ENCODE data around the gene MRPL28. TPM values are rescaled to one million over a fixed set of nuclear protein-coding genes. Genes with fewer than 3 reads are reported as not detected.
"Not testable (repeated sequence)": the region's sequence is repeated elsewhere in the genome, so short reads cannot be mapped to it uniquely, and the experiment has no call there.

Gene MRPL28
- 10 to 100 TPM; 77.9 to 97.7 TPM for total RNA-seq

GRCh38 chr16:370443-370842 lies at the start of gene MRPL28:
Gene MRPL28, minus strand, starts transcription at chr16:370538. Its CDS starts 320 bp downstream, at chr16:370218.
- Mint-ChIP-seq H3K27ac (peak within 1 kb of the TSS; percentile 94 to 96), H3K36me3 (no peaks in the 10 kb centered on the region)
- ATAC-seq, result peak; percentile 99 to 100

GRCh38 chr16:415170-415498 lies 44.8 kb upstream of the MRPL28 start:
- DNase-seq (ENCODE audit: low spot score in 2 of 2); H3K27ac Mint-ChIP-seq; ATAC-seq; H3K36me3 Mint-ChIP-seq; H3K9me3 Mint-ChIP-seq: not testable (repeated sequence)

More at GRCh38 chr16:370443-370842, at the start of gene MRPL28:
- peak; percentile 90 to 94 for DNase-seq (ENCODE audit: low spot score in 2 of 2)
- no peaks in the 10 kb centered on the region for H3K9me3 Mint-ChIP-seq

GRCh38 chr16:414395-415169 lies 44.2 kb upstream of the MRPL28 start:
- DNase-seq (ENCODE audit: low spot score in 2 of 2) (no peak), ATAC-seq (no peak)
- H3K27ac Mint-ChIP-seq, result no peak overlapping the region
- no peaks in the 10 kb centered on the region for H3K36me3 Mint-ChIP-seq
- H3K9me3 Mint-ChIP-seq, result no peaks in the 10 kb centered on the region

GRCh38 chr16:411576-412265 lies 41.4 kb upstream of the MRPL28 start:
- Mint-ChIP-seq H3K27ac (no peak overlapping the region), H3K9me3 (no peaks in the 10 kb centered on the region), H3K36me3 (no peaks in the 10 kb centered on the region)
- DNase-seq (ENCODE audit: low spot score in 2 of 2) (no peak), ATAC-seq (no peak)

- ATAC-seq, result no peak
- no peak for DNase-seq (ENCODE audit: low spot score in 2 of 2)
- no peaks in the 10 kb centered on the region for H3K9me3 Mint-ChIP-seq
These were observed 40.3 kb upstream of the MRPL28 start for GRCh38 chr16:410516-411178.

GRCh38 chr16:407253-407652 lies 36.9 kb upstream of the MRPL28 start:
- Mint-ChIP-seq H3K9me3 (no peaks in the 10 kb centered on the region), H3K36me3 (no peaks in the 10 kb centered on the region), H3K27ac (no peak overlapping the region)
- no peak for DNase-seq (ENCODE audit: low spot score in 2 of 2)
- no peak for ATAC-seq

More at GRCh38 chr16:410516-411178, 40.3 kb upstream of the MRPL28 start:
- Mint-ChIP-seq H3K36me3 (no peaks in the 10 kb centered on the region), H3K27ac (no peak overlapping the region)

GRCh38 chr16:405548-406506 lies 35.5 kb upstream of the MRPL28 start:
- Mint-ChIP-seq H3K27ac (peak overlapping the region in 1 of 2 donors; percentile 75), H3K36me3 (no peaks in the 10 kb centered on the region), H3K9me3 (no peaks in the 10 kb centered on the region)
- ATAC-seq (no peak), DNase-seq (ENCODE audit: low spot score in 2 of 2) (no peak)

GRCh38 chr16:404971-405486 lies 34.7 kb upstream of the MRPL28 start:
- Mint-ChIP-seq H3K27ac (peak overlapping the region in 1 of 2 donors; percentile 75), H3K9me3 (no peaks in the 10 kb centered on the region), H3K36me3 (no peaks in the 10 kb centered on the region)
- DNase-seq (ENCODE audit: low spot score in 2 of 2) (no peak), ATAC-seq (no peak)

- peak within 1 kb of the TSS; percentile 86 to 91 for H3K27ac Mint-ChIP-seq
- no peaks in the 10 kb centered on the region for H3K9me3 Mint-ChIP-seq
- ATAC-seq (peak; percentile 89), DNase-seq (ENCODE audit: low spot score in 2 of 2) (peak; percentile 95 to 97)
- no peaks in the 10 kb centered on the region for H3K36me3 Mint-ChIP-seq
These were observed 31.4 kb upstream of the MRPL28 start, which contains the start of gene DECR2 for GRCh38 chr16:401468-402348. Gene DECR2, plus strand, starts transcription at chr16:401885. Its CDS starts 79 bp downstream, at chr16:401964.

GRCh38 chr16:400061-400591 lies 29.8 kb upstream of the MRPL28 start:
- Mint-ChIP-seq H3K36me3 (no peaks in the 10 kb centered on the region), H3K9me3 (no peaks in the 10 kb centered on the region), H3K27ac (no peak overlapping the region)
- DNase-seq (ENCODE audit: low spot score in 2 of 2), result no peak
- no peak for ATAC-seq

- no peaks in the 10 kb centered on the region for H3K9me3 Mint-ChIP-seq
- DNase-seq (ENCODE audit: low spot score in 2 of 2) (no peak), ATAC-seq (no peak)
- H3K27ac Mint-ChIP-seq, result no peak overlapping the region
- no peaks in the 10 kb centered on the region for H3K36me3 Mint-ChIP-seq
These were observed 29.1 kb upstream of the MRPL28 start for GRCh38 chr16:399340-400019.

- DNase-seq (ENCODE audit: low spot score in 2 of 2) (no peak), ATAC-seq (no peak)
- no peaks in the 10 kb centered on the region for H3K9me3 Mint-ChIP-seq
- H3K27ac Mint-ChIP-seq, result no peak overlapping the region
- H3K36me3 Mint-ChIP-seq, result no peaks in the 10 kb centered on the region
These were observed 28.4 kb upstream of the MRPL28 start for GRCh38 chr16:398561-399339.

- Mint-ChIP-seq H3K9me3 (no peaks in the 10 kb centered on the region), H3K27ac (peak overlapping the region in 1 of 2 donors; percentile 36), H3K36me3 (no peaks in the 10 kb centered on the region)
- DNase-seq (ENCODE audit: low spot score in 2 of 2) (peak in 1 of 2 donors; percentile 51), ATAC-seq (no peak)
These were observed 27.5 kb upstream of the MRPL28 start for GRCh38 chr16:397736-398332.
